Measurements from ENCODE around the gene CNPY3. TPM values are rescaled to one million over a fixed set of nuclear protein-coding genes. Genes with fewer than 3 reads are reported as not detected.
"Not testable (repeated sequence)": the region's sequence is repeated elsewhere in the genome, so short reads cannot be mapped to it uniquely, and the experiment has no call there.

Gene CNPY3
- total and polyA plus RNA-seq, 10 donors = 82.2 to 115 (median 106) TPM

DNA sequence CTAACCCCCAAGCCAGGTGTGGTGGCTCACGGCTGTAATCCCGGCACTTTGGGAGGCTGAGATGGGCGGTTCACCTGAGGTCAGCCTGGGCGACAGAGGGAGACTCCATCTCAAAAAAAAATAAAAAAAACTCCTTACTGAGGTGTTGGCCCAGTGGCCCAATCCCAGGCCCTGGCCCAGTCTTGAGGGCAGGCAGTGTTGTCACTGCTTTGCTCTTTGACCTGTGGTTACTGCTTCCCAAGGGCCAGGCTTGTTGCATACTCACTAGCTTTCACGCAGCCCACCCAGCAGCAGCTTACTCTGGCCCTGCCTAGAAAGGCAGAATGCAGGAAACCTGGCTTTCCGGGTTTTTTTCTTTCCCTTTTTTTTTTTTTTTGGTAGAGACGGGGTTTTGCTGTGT is 13.2 kb downstream of the CNPY3 start:
- TF ChIP-seq POLR2A (IDR thresholded peaks at IDR 0.05) = no peak
- peak in 2 of 3 donors; percentile 9 to 27 for TF ChIP-seq POLR2AphosphoS5 (IDR thresholded peaks at IDR 0.05)
- Histone ChIP-seq H3K9me3 (no peaks in the 10 kb centered on the region), H3K4me3 (no peak overlapping the region), H3K36me3 (peaks cover 0 to 100% (median 73%) of the 10 kb centered on the region in 6 donors), H3K4me1 (peaks cover 0 to 13% (median 0%) of the 10 kb centered on the region in 6 donors), H3K27ac (no peak overlapping the region), H3K27me3 (replicated peaks in 1 of 7) (no peaks in the 10 kb centered on the region)
- WGBS, 5 donors = 75 to 85% (median 82%) methylated on average over 7 of the region's 7 CpGs
- no peak for DNase-seq
- intact Hi-C loops (cut with DNase I; ENCODE audit: low total_unique reads) = no loop called here

DNA sequence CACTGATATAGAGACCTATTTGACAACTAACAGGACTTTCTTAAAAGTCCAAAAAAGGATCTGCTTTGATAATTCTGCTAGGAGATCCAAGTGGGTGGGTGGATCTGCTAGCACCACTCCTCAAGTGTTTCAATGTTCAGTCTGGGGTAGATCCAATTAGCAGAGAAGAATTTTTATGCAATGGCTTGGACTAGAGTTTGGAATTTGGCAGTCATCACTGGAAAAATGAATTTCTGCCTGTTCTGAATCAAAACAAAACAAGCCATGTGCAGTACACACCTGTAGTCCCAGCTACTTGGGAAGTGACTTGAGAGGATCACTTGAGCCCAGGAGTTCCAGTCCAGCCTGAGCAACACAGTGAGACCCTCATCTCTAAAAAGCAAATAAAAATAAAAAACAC is 18.7 kb downstream of the CNPY3 start:
- TF ChIP-seq, protein P1, sequence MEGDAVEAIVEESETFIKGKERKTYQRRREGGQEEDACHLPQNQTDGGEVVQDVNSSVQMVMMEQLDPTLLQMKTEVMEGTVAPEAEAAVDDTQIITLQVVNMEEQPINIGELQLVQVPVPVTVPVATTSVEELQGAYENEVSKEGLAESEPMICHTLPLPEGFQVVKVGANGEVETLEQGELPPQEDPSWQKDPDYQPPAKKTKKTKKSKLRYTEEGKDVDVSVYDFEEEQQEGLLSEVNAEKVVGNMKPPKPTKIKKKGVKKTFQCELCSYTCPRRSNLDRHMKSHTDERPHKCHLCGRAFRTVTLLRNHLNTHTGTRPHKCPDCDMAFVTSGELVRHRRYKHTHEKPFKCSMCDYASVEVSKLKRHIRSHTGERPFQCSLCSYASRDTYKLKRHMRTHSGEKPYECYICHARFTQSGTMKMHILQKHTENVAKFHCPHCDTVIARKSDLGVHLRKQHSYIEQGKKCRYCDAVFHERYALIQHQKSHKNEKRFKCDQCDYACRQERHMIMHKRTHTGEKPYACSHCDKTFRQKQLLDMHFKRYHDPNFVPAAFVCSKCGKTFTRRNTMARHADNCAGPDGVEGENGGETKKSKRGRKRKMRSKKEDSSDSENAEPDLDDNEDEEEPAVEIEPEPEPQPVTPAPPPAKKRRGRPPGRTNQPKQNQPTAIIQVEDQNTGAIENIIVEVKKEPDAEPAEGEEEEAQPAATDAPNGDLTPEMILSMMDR (IDR thresholded peaks at IDR 0.05 in 8 of 11, conservative IDR thresholded peaks at IDR 0.05 in 3 of 11) = no peak
- no peak for TF ChIP-seq POLR2AphosphoS5 (IDR thresholded peaks at IDR 0.05)
- TF ChIP-seq POLR2A (IDR thresholded peaks at IDR 0.05) = no peak
- Histone ChIP-seq H3K27ac (no peak overlapping the region), H3K4me1 (no peaks in the 10 kb centered on the region), H3K36me3 (peaks cover 0 to 59% (median 25%) of the 10 kb centered on the region in 6 donors), H3K9me3 (no peaks in the 10 kb centered on the region), H3K4me3 (no peak overlapping the region), H3K27me3 (replicated peaks in 1 of 7) (no peaks in the 10 kb centered on the region)
- DNase-seq = no peak
- intact Hi-C loops (cut with DNase I; ENCODE audit: low total_unique reads) = no loop called here

DNA sequence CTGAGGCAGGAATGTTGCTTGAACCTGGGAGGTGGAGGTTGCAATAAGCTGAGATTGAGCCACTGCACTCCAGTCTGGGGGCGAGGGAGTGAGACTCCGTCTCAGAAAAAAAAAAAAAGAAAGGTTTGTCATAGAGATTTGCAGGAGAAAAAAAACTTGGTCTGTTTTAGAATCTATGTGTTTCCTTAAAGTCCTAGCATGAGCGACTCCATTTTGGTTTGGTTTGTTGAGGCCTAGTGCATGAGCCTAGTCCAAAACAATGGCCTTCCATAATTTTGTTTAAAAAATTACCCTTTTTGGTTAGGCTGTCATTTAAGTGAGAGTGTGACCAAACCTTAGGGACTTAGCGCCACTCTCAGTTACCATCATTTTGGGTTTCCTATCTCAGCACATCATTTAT is 23.1 kb downstream of the CNPY3 start:
- H3K4me3 ChIP-seq = no peak overlapping the region
- WGBS, 5 donors = 94 to 97% (median 95%) methylated on average over 4 of the region's 4 CpGs
- H3K27ac ChIP-seq = no peak overlapping the region
- no peaks in the 10 kb centered on the region for H3K27me3 ChIP-seq (replicated peaks in 1 of 7)
- no peaks in the 10 kb centered on the region for H3K9me3 ChIP-seq
- peaks cover 0 to 15% (median 4%) of the 10 kb centered on the region in 6 donors for H3K36me3 ChIP-seq
- intact Hi-C loops (cut with DNase I; ENCODE audit: low total_unique reads) = no loop called here
- H3K4me1 ChIP-seq = no peaks in the 10 kb centered on the region
- no peak for DNase-seq
- no peak for TF ChIP-seq POLR2AphosphoS5 (IDR thresholded peaks at IDR 0.05)
- TF ChIP-seq, protein P1 (IDR thresholded peaks at IDR 0.05 in 8 of 11, conservative IDR thresholded peaks at IDR 0.05 in 3 of 11) = no peak
- TF ChIP-seq POLR2A (IDR thresholded peaks at IDR 0.05) = no peak

DNA sequence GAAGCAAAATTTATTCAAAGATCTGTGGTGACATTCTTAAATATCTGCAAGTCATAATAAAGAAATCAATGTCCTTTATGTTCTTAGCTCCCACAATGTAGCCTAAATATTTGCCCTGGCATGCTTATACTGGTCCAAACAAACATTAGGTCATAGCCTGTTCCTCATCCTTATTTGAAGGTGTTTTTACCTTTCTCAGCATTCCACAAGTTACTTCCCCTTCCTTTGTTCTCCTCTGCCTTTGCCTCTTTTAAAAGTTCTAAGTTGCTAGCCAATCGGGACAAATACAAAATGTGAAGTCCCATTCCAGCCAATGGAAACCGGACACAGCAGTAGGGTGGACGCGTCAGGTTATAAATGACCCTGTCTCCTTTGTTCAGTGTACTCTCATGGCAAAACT is 25.1 kb downstream of the CNPY3 start:
- H3K27me3 ChIP-seq (replicated peaks in 1 of 7); H3K36me3 ChIP-seq; H3K9me3 ChIP-seq; DNase-seq; H3K27ac ChIP-seq; intact Hi-C loops (cut with DNase I; ENCODE audit: low total_unique reads); H3K4me3 ChIP-seq; H3K4me1 ChIP-seq: not testable (repeated sequence)
- WGBS, 5 donors = 68 to 97% (median 81%) methylated on average over 4 of the region's 4 CpGs

DNA sequence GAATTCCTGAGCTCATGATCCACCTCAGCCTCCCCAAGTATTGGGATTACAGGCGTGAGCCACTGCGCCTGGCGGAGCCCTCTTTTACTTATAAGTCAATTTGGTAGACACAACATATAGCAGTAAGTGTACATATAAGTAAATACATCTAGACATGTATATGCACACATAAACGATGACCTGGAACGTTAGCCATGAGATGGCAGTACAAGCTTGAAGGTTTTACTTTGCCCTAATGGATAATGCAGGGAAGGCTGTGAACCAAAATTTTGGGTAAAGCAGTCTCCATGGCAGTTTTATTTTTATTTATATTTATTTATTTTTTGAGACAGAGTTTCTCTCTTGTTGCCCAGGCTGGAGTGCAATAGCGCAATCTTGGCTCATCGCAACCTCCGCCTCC is 28.8 kb downstream of the CNPY3 start:
- H3K9me3 ChIP-seq = no peaks in the 10 kb centered on the region
- WGBS, 5 donors = 82 to 94% (median 88%) methylated on average over 8 of the region's 8 CpGs
- H3K4me3 ChIP-seq = no peak overlapping the region
- intact Hi-C loops (cut with DNase I; ENCODE audit: low total_unique reads) = no loop called here
- no peak overlapping the region for H3K27ac ChIP-seq
- DNase-seq = peak; percentile 40
- TF ChIP-seq POLR2A (IDR thresholded peaks at IDR 0.05) = no peak
- peaks cover 0 to 13% (median 0%) of the 10 kb centered on the region in 7 donors for H3K27me3 ChIP-seq (replicated peaks in 1 of 7)
- H3K4me1 ChIP-seq = peaks cover 11 to 21% (median 19%) of the 10 kb centered on the region in 6 donors
- H3K36me3 ChIP-seq = peaks cover 0 to 15% (median 4%) of the 10 kb centered on the region in 6 donors

DNA sequence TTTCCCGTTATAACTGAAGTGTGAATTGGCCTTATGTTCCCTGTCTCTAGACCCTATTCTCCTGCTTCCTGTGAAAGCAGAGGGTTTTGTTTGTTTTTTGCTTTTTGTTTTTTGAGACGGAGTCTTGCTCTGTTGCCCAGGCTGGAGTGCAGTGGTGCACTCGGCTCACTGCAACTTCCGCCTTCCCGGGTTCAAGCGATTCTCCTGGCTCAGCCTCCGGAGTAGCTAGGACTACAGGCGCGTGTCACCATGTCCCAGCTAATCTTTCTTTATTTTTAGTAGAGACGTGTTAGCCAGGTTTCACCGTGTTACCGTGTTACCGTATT is 30.6 kb downstream of the CNPY3 start:
- H3K36me3 ChIP-seq = peaks cover 0 to 32% (median 18%) of the 10 kb centered on the region in 6 donors
- intact Hi-C loops (cut with DNase I; ENCODE audit: low total_unique reads) = no loop called here
- peaks cover 11 to 21% (median 19%) of the 10 kb centered on the region in 6 donors for H3K4me1 ChIP-seq
- peaks cover 0 to 13% (median 0%) of the 10 kb centered on the region in 7 donors for H3K27me3 ChIP-seq (replicated peaks in 1 of 7)
- peak overlapping the region in 1 of 8 donors; percentile 4 for H3K27ac ChIP-seq
- peak overlapping the region; percentile 42 to 71 (median 48) for H3K4me3 ChIP-seq
- 26 to 55% (median 38%) methylated on average over 13 of the region's 13 CpGs for WGBS, 5 donors
- H3K9me3 ChIP-seq = no peaks in the 10 kb centered on the region
- DNase-seq = no peak
- TF ChIP-seq POLR2AphosphoS5 (IDR thresholded peaks at IDR 0.05) = no peak
- TF ChIP-seq, protein P1 (IDR thresholded peaks at IDR 0.05 in 8 of 11, conservative IDR thresholded peaks at IDR 0.05 in 3 of 11) = no peak
- TF ChIP-seq POLR2A (IDR thresholded peaks at IDR 0.05) = no peak

Data from spleen (tissue), 11 donors.